K562 (cell line): ENCODE data around the gene C9orf40. TPM values are rescaled to one million over a fixed set of nuclear protein-coding genes. Genes with fewer than 3 reads are reported as not detected.
A peak's percentile ranks its signal among the peaks of the same experiment; 100 is the strongest.

Experiments
- ATAC-seq: fragments of 200-7000 bp; cut with Tn5 transposase; 3 replicates; pipeline ENCODE4 v1.9.1; 2020; ENCODE audit warnings: moderate library complexity
- BruUV-seq: library from RNA; stranded (reverse); fragments of 400-500 nt; replicated peaks from 2 replicates; lab custom pipeline; 2021; lab: Mats Ljungman, UMichigan
- CTCF ChIA-PET: fragments of 300-600 bp; formaldehyde crosslinking; extraction: SDS; loops from one replicate; lab custom pipeline; 2021; ENCODE audit warnings: low intra/inter-chr PET ratio; lab: Yijun Ruan, JAX
- POLR2A ChIA-PET: fragments of 300-600, 350-650 bp; sonication (Branson Sonifier 250); formaldehyde crosslinking; extraction: SDS; loops from one replicate; lab custom pipeline; 2021; ENCODE audit warnings: antibody characterized with exemption, inconsistent platforms; lab: Yijun Ruan, JAX
- DNase-seq, 4 experiments: peaks; one replicate each; pipeline versions ENCODE4 v3.0.0 to v3.0.0-alpha.2; 2011 to 2018; ENCODE audit warnings: low spot score in 3 of 4, mixed read lengths in 3 of 4; ENCODE audit errors: extremely low read depth in 1 of 4
- FAIRE-seq: peaks from 2 replicates; lab custom pipeline; 2011; peaks lifted over from hg19 to GRCh38; lab: Jason Lieb, UNC
- H2AFZ ChIP-seq: 2 replicates; pipeline ENCODE4 v1.6.0; 2011; ENCODE audit warnings: low read depth, low read length, control low read depth, inconsistent platforms
- H3K27ac ChIP-seq: fragments of 200-600 bp; 3 replicates; pipeline ENCODE4 v1.8.0; 2011; ENCODE audit warnings: low read depth, mild to moderate bottlenecking, control low read depth, inconsistent platforms, low read length, moderate library complexity, mixed read lengths; ENCODE audit errors: extremely low read depth
- H3K27me3 ChIP-seq, 2 experiments: fragments of 300-600 bp in 1 of 2; 2 replicates in 1 of 2; 3 replicates in 1 of 2; pipeline versions ENCODE4 v1.6.0 to v1.8.0; 2011; ENCODE audit warnings: inconsistent platforms in 2 of 2, low read length in 2 of 2, mild to moderate bottlenecking in 1 of 2, mixed read lengths in 1 of 2, moderate library complexity in 1 of 2; ENCODE audit not compliant: control insufficient read depth in 2 of 2, insufficient read depth in 2 of 2
- H3K36me3 ChIP-seq: fragments of 300-600 bp; 3 replicates; pipeline ENCODE4 v1.8.0; 2011; ENCODE audit warnings: mild to moderate bottlenecking, low read length, inconsistent platforms; ENCODE audit not compliant: control insufficient read depth, insufficient read depth
- H3K4me1 ChIP-seq, 2 experiments: fragments of 200-600 bp in 1 of 2; replicated peaks in 1 of 2; 2 replicates in 1 of 2; 3 replicates in 1 of 2; pipeline versions ENCODE4 v1.5.1 to v1.8.0; 2011; ENCODE audit warnings: inconsistent platforms in 2 of 2, low read length in 2 of 2, mild to moderate bottlenecking in 1 of 2, mixed read lengths in 1 of 2, moderate library complexity in 1 of 2; ENCODE audit not compliant: control insufficient read depth in 2 of 2, insufficient read depth in 2 of 2
- H3K4me2 ChIP-seq: 2 replicates; pipeline ENCODE4 v1.6.1; 2011; ENCODE audit warnings: low read length, control low read depth, inconsistent platforms, mixed read lengths; ENCODE audit not compliant: insufficient read depth
- H3K4me3 ChIP-seq: fragments of 200-600 bp; sonication (generic), shearing (Covaris generic); 2 replicates; pipeline ENCODE4 v1.5.1; 2016; ENCODE audit warnings: control low read depth, inconsistent platforms
- H3K79me2 ChIP-seq: fragments of 200-600 bp; 3 replicates; pipeline ENCODE4 v1.8.0; 2011; ENCODE audit warnings: low read length, inconsistent platforms; ENCODE audit not compliant: control insufficient read depth, insufficient read depth
- H3K9ac ChIP-seq, 2 experiments: 2 replicates each; pipeline versions ENCODE4 v1.6.0 to v1.6.1; 2011; ENCODE audit warnings: low read depth in 2 of 2, low read length in 2 of 2, control low read depth in 1 of 2, inconsistent platforms in 1 of 2, mild to moderate bottlenecking in 1 of 2, mixed read lengths in 1 of 2; ENCODE audit not compliant: insufficient read depth in 1 of 2
- H3K9me1 ChIP-seq: one replicate; pipeline ENCODE4 v1.6.0; 2011; ENCODE audit warnings: inconsistent platforms, mild to moderate bottlenecking, low read length, moderate library complexity; ENCODE audit not compliant: control insufficient read depth, insufficient read depth
- H3K9me3 ChIP-seq: replicated peaks from 2 replicates; pipeline ENCODE4 v1.5.1; 2011; ENCODE audit warnings: low read depth, low read length, inconsistent platforms; ENCODE audit not compliant: control insufficient read depth, insufficient read depth
- H4K20me1 ChIP-seq: replicated peaks from 2 replicates; pipeline ENCODE4 v1.6.1; 2011; ENCODE audit warnings: low read length, inconsistent platforms, mixed read lengths; ENCODE audit not compliant: control insufficient read depth, insufficient read depth
- ARID1B ChIP-seq: fragments of 450-650 bp; IDR thresholded peaks from 2 replicates; pipeline ENCODE4 v1.6.1; 2016; ENCODE audit warnings: antibody characterized with exemption, mild to moderate bottlenecking, inconsistent platforms
- ATF1 ChIP-seq, 2 experiments: fragments of 450-650 bp in 1 of 2; IDR thresholded peaks; 2 replicates each; pipeline ENCODE4 v1.6.1; 2016; ENCODE audit warnings: missing compliant biosample characterization in 1 of 2, missing genetic modification characterization in 1 of 2
- BDP1 ChIP-seq: IDR thresholded peaks from 3 replicates; pipeline ENCODE4 v1.6.1; 2011; ENCODE audit not compliant: insufficient read length, insufficient read depth
- CBX3 ChIP-seq, 2 experiments: IDR thresholded peaks; 1 replicate in 1 of 2; 2 replicates in 1 of 2; pipeline ENCODE4 v1.6.1; 2012; ENCODE audit warnings: inconsistent platforms in 2 of 2, low read length in 2 of 2, borderline replicate concordance in 1 of 2, control low read depth in 1 of 2
- KLF13 ChIP-seq: fragments of 450-650 bp; IDR thresholded peaks from 2 replicates; pipeline ENCODE4 v1.6.1; 2016; ENCODE audit warnings: missing genetic modification characterization, low read depth, mild to moderate bottlenecking, missing compliant biosample characterization, moderate library complexity, borderline replicate concordance
- L3MBTL2 ChIP-seq: fragments of 450-650 bp; IDR thresholded peaks from 2 replicates; pipeline ENCODE4 v1.6.1; 2016; ENCODE audit warnings: mild to moderate bottlenecking, moderate library complexity
- NR0B1 ChIP-seq: fragments of 450-650 bp; IDR thresholded peaks from one replicate; pipeline ENCODE4 v1.6.1; 2018; ENCODE audit warnings: mild to moderate bottlenecking, moderate library complexity; ENCODE audit not compliant: partially characterized antibody
- PTRF ChIP-seq: fragments of 450-650 bp; IDR thresholded peaks from 2 replicates; pipeline ENCODE4 v1.6.1; 2016; ENCODE audit warnings: mild to moderate bottlenecking, missing genetic modification characterization, missing compliant biosample characterization
- PYGO2 ChIP-seq: fragments of 450-650 bp; IDR thresholded peaks from 2 replicates; pipeline ENCODE4 v1.6.1; 2016; ENCODE audit warnings: mild to moderate bottlenecking, missing genetic modification characterization, moderate library complexity, missing compliant biosample characterization
- TAF9B ChIP-seq: fragments of 450-650 bp; IDR thresholded peaks from 2 replicates; pipeline ENCODE4 v1.6.1; 2018; ENCODE audit warnings: mild to moderate bottlenecking; ENCODE audit not compliant: partially characterized antibody
- ZBED1 ChIP-seq: IDR thresholded peaks from 2 replicates; pipeline ENCODE4 v1.6.1; 2014
- ZNF124 ChIP-seq: sonication (generic); formaldehyde crosslinking; IDR thresholded peaks from 2 replicates; pipeline ENCODE4 v1.8.1; 2022; ENCODE audit warnings: missing genetic modification reagents
- ZNF140 ChIP-seq: fragments of 250-450 bp; sonication (Bioruptor Pico); IDR thresholded peaks from 2 replicates; pipeline ENCODE4 v1.8.0; 2021; ENCODE audit warnings: moderate library complexity, mild to moderate bottlenecking, inconsistent platforms
- ZNF695 ChIP-seq: fragments of 450-650 bp; formaldehyde crosslinking; IDR thresholded peaks from 2 replicates; pipeline ENCODE4 v1.4.0; 2020; ENCODE audit warnings: mild to moderate bottlenecking, moderate library complexity
- ZNF79 ChIP-seq: fragments of 250-450 bp; sonication (Bioruptor Pico); IDR thresholded peaks from 2 replicates; pipeline ENCODE4 v1.4.0; 2020; ENCODE audit warnings: low read depth, mild to moderate bottlenecking, moderate library complexity
- WGBS: fragments of 100-300 bp; shearing (Covaris generic); methylation state at CpG from one replicate; pipeline ENCODE4 v1.1.6; 2016; ENCODE audit warnings: low coverage, mixed read lengths; ENCODE audit not compliant: insufficient coverage; ENCODE audit errors: missing lambda C conversion rate; 5-methylcytosine and 5-hydroxymethylcytosine counted together
- in situ Hi-C: fragments of 300-500 bp; cut with MboI; formaldehyde crosslinking; loops from 4 replicates; pipeline ENCODE4 v1.15.0; 2018; ENCODE audit warnings: inconsistent platforms, mixed read lengths
- intact Hi-C: fragments of 100-400 bp; cut with micrococcal nuclease; formaldehyde crosslinking; loops from 2 replicates; pipeline ENCODE4 v1.14.2; 2022
- polyA plus RNA-seq, 8 experiments: library from polyadenylated mRNA; depleted of rRNA in 4 of 8; stranded (reverse) in 5 of 8; unstranded in 3 of 8; fragments of >200 nt; fragmentation: Nextera tagmentation in 2 of 8; fragmentation: Illumina TruSeq in 1 of 8; extraction: Ambion mirVana in 2 of 8; extraction: Trizol in 1 of 8; gene quantifications; 2 replicates each; pipeline versions ENCODE4 v1.2.1 to v1.2.3, GENCODE V29; 2011 to 2014; ENCODE audit warnings: inconsistent platforms in 1 of 8, missing spikeins in 1 of 8
- total RNA-seq, 7 experiments: library from RNA; depleted of rRNA in 6 of 7; stranded (reverse); fragments of >200 nt in 6 of 7; fragmentation: Illumina TruSeq in 2 of 7; extraction: Trizol in 2 of 7; gene quantifications; 2 replicates each; pipeline versions ENCODE4 v1.2.1 to v1.2.3, GENCODE V29; 2011 to 2021; ENCODE audit warnings: low replicate concordance in 1 of 7

Gene C9orf40
- total and polyA plus RNA-seq, 9 of the 15 experiments (the other 6 are each of a cell fraction or from before 2014, with no cell fraction given) = 5.6 to 17.3 (median 8.7) TPM

GRCh38 chr9:74920944-74921626, 31.6 kb downstream of the C9orf40 start:
- H2AFZ ChIP-seq = no peak overlapping the region
- ATAC-seq (no peak), DNase-seq (no peak), FAIRE-seq (no peak)
- no TSS peak for BruUV-seq
- H3K4me2 ChIP-seq = no peak overlapping the region
- no peak overlapping the region for H3K9ac ChIP-seq
- CTCF ChIA-PET = no interaction called here
- TF ChIP-seq ZNF124 (CRISPR knock-in tag) = no peak
- H4K20me1 ChIP-seq = no peaks in the 10 kb centered on the region
- H3K4me1 ChIP-seq = no peaks in the 10 kb centered on the region
- no peaks in the 10 kb centered on the region for H3K9me1 ChIP-seq
- no peaks in the 10 kb centered on the region for H3K79me2 ChIP-seq
- H3K4me3 ChIP-seq = no peak overlapping the region
- no peak overlapping the region for H3K27ac ChIP-seq
- POLR2A ChIA-PET = interaction anchor here (0.6 to 1.1 kb wide), 2 partner anchors 11 to 31 kb away, joined by 3 read pairs; no protein-coding TSS in a partner anchor
- H3K36me3 ChIP-seq = no peaks in the 10 kb centered on the region
- H3K27me3 ChIP-seq = no peaks in the 10 kb centered on the region
- no peaks in the 10 kb centered on the region for H3K9me3 ChIP-seq
- 7% methylated on average over 3 of the region's 3 CpGs for WGBS
- intact Hi-C loops = no loop called here
- in situ Hi-C loops = no loop called here

GRCh38 chr9:74910036-74910435, 42.7 kb downstream of the C9orf40 start:
- H3K4me2 ChIP-seq = no peak overlapping the region
- no peaks in the 10 kb centered on the region for H4K20me1 ChIP-seq
- DNase-seq = no peak
- peaks cover 0 to 6% of the 10 kb centered on the region in 2 experiments; a peak in 1 of 5 replicates for H3K27me3 ChIP-seq
- H3K36me3 ChIP-seq = no peaks in the 10 kb centered on the region
- no peak for FAIRE-seq
- H3K9me1 ChIP-seq = no peaks in the 10 kb centered on the region
- no peaks in the 10 kb centered on the region for H3K79me2 ChIP-seq
- WGBS = 0% methylated on average over 1 of the region's 2 CpGs
- H2AFZ ChIP-seq = no peak overlapping the region
- no TSS peak for BruUV-seq
- no peak overlapping the region for H3K9ac ChIP-seq
- peak; percentile 57; the same call in 1 of the 3 replicates for ATAC-seq
- no peak overlapping the region for H3K27ac ChIP-seq
- no peaks in the 10 kb centered on the region; a peak in 1 of 5 replicates for H3K4me1 ChIP-seq
- TF ChIP-seq ZNF695 (CRISPR knock-in tag) (no peak), BDP1 (no peak), L3MBTL2 (no peak), ATF1 (CRISPR knock-in tag; IDR thresholded peaks at IDR 0.05) (no peak), ATF1 (tag; IDR thresholded peaks at IDR 0.05) (no peak), ZNF79 (CRISPR knock-in tag) (no peak), KLF13 (tag) (no peak), ZNF140 (CRISPR knock-in tag) (no peak), PTRF (tag) (no peak), CBX3 (IDR thresholded peaks at IDR 0.05; ENCODE audit: borderline replicate concordance in 1 of 2, low read length in 2 of 2) (no peak), PYGO2 (no peak), ZBED1 (no peak), ARID1B (no peak), TAF9B (no peak), NR0B1 (no peak)
- in situ Hi-C loops = no loop called here
- ChIA-PET CTCF (no interaction called here), POLR2A (interaction anchor here (0.9 kb wide), 1 partner anchor 12 kb away, joined by 3 read pairs; no protein-coding TSS in a partner anchor)
- no peak overlapping the region for H3K4me3 ChIP-seq
- H3K9me3 ChIP-seq = no peaks in the 10 kb centered on the region
- intact Hi-C loops = no loop called here
